HG02884 (cell line): ENCODE results near the gene VWA7.
"Not testable (repeated sequence)": the region's sequence is repeated elsewhere in the genome, so short reads cannot be mapped to it uniquely, and the experiment has no call there.

Experiments used
- ATAC-seq: cut with Tn5 transposase; IDR thresholded peaks from one replicate; pipeline ENCODE4 v1.9.1; 2021; ENCODE audit warnings: mild to moderate bottlenecking, moderate library complexity; ENCODE audit not compliant: unreplicated experiment

VWA7 gene

DNA sequence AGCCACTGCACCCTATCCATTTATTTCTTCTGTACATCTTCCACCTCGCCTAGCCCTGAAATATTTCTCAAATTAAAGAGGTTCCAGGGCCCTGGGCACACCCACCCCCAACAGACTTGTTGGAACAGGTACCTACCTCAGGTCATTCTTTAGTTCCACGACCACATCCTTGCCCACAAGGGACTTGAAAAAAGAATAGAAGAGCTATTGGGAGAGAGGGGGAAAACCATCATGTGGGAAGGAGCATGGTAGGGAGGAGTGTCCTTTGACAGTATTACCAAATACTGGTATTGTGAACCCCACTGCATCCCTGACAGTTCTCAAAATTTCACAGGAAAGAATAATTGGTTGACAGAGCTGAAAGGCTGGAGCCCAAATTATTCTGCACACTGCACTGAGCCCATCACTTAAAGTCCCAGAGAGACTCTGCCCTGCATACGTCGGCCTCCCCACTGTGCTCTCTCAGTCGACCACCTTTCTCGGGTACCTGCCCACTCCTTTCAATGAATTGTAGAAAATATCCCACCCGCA, 28.9 kb upstream of the VWA7 start:
- peak; percentile 5 for ATAC-seq

DNA sequence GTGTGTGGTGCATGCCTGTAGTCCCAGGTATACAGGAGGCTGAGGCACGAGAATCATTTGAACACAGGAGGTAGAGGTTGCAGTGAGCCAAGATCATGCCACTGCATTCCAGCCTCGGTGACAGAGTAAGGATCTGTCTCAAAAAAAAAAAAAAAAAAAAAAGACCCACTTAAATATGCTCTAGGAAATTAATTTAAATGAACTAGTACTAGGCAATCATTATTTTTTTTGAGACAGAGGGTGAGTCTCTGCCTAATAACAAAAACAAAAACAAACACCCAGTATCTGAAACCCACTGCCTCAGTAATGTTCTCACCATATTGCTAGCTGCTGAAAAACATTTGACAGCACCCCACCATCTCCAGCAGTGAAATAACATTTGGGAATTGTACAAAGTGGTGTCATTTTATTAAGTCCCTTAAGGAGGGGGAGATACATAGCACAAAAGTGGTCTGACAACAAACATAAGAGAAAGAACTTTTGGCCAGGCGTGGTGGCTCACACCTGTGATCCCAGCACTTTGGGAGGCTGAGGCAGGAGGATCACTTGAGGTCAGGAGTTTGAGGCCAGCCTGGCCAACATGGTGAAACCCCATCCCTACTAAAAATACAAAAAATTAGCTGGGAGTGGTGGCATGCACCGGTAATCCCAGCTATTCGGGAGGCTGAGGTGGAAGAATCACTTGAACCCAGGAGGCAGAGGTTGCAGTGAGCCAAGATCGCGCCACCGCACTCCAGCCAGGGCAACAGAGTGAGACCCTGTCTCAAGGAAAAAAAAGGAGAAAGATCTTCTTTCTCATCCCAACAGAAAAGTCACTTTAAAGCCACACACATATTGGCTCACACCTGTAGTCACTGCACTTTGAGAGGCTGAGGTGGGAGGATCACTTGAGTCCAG, 24.2 kb upstream of the VWA7 start:
- ATAC-seq, result not testable (repeated sequence)

DNA sequence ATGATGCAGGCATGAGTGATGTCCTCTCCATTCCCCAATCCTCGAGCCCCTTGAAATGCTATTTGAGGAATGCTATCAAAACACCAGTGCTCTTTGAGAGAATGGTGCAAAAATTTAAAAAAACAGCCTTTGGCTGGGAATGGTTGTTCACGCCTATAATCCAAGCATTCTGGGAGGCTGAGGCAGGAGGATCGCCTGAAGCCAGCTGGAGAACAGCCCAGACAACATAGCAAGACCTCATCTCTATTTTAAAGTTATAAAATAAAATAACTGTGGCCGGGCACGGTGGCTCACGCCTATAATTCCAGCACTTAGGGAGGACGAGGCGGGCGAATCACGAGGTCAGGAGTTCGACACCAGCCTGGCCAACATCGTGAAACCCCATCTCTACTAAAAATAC, 22.7 kb upstream of the VWA7 start:
- no peak for ATAC-seq

DNA sequence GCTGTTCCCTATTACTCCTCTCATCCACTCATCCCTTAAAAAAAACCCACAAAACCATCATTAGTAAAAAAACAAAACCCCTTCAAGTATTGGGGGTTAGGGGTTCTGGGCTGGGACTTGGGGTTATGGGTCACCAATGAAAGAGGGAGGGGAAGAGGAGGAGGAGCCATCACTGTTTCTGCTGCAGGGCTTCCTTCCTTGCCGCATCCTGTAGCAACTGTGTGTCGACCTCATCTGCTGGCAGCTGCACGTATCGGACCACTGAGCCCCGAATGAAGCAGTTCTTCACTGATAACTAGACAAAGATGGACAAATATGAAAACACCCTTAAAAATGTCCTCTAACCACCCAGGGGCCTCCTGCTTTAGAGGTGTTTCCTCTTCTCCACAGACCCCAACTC, 20.5 kb upstream of the VWA7 start:
- no peak for ATAC-seq

DNA sequence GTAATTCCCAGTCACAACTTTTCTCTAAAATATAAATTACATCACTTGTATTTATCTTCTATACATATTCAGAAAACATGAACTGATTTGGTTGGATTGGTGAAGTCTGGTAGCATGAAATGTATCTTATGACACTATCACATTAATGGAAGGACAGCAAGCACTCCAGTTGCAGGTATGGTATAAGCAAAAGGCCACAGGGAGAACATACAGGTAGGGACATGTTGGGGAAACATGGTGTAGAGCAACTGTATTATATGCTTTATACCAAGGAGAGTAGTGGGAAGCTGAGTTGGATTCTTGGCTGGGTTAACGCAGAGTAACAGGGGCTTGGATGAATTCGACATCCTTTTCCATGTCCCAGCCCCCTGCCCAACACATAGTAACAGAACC, 19.9 kb upstream of the VWA7 start:
- no peak for ATAC-seq

DNA sequence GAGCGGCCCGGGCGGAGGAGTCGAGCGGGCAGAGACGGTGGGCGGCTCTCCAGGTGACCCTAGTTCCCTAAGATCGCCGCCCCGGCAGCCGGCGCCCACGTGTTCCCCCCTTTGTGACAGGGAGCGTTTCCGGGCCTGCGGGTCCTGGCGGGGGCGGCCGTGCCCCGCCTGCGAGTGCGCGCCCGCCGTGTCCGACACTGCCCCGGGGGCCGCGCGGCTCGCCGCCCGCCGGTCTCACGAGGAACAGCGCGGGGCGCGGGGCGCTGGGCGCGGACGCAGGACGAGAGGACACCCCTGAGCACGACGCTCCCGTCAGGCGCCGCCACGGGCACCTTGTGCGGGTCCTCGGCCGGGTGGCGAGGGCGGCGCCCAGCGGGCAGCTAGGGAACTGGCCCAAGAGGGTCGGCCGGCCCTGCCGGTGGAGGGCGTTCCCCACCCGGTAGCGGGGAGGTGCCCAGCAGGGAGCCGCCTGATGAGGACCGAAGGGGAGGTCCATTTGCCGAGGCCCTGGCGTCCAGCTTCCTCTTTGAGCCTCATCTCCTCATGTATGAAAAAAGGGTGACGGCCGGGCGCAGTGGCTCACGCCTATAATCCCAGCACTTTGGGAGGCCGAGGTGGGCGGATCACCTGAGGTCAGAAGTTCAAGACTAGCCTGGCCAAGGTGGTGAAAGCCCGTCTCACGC, 18.6 kb upstream of the VWA7 start, which contains the start of gene VARS1:
VARS1 (minus strand) TSS at position 137 of the 683 bp plus-strand sequence. CDS start 535 bp downstream, outside the sequence.
- no peak for ATAC-seq

DNA sequence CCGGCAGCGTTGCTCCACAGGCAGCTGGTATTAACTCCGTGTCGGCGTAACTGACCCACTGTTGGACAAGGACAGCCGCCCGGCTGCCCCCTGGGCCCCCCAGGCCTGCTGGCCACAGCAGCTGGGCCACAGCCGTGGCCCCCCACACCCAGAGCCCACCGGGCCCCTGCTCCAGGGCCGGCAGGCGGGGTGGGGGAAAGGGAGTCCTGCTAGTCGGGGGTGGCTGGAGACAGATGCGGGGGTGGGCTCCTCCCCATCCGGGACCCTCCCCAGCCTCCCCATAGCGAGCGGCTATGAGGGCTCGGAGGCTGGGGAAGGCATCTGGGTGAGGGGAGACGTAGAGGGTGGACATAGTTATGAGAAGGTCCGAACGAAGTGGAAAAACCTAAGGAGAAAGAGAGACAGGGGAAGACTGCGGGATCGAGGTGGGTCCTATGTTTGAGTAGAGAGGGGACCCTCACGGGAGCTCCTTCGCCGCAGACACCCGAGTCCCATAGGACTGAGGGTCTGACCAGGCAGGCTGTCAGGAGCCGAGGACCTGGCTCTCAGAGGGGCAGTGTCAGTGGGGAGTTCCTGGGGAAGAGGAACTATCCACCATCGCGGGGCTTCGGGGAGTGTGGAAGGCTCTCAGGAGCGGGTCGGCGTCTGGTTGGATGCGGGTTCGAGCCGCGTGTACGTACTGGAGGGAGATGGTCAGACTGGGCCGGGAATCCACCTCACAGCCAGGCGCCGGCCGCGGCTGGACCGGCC, 17.9 kb upstream of the VWA7 start:
- ATAC-seq, result no peak

DNA sequence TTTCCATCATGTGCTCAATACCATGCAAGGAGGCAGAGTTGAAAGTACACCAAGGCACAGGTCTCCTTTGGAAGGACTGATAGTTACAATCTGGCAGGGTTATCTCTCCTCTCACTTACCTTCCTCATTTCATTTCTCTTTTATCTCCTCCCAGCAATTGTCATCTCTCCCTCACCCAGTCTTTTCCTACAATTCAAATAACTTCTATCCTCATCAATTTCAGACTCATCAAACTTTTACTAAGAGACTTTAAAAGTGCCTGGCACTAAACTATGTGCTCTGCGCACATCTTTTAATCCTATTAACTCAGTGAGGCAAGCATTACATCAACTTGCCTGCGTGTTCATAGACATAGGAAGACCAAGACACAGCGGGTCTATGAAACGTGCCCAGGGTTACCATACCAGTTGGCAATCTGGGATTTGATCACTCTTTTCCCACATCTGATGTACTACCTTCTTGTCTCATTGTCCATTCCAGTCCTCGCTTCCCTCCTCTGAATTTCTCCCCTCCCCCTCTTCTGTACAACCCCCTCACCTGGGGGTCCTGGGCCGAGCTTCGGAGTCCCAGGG, 17.3 kb upstream of the VWA7 start:
- ATAC-seq, result no peak

DNA sequence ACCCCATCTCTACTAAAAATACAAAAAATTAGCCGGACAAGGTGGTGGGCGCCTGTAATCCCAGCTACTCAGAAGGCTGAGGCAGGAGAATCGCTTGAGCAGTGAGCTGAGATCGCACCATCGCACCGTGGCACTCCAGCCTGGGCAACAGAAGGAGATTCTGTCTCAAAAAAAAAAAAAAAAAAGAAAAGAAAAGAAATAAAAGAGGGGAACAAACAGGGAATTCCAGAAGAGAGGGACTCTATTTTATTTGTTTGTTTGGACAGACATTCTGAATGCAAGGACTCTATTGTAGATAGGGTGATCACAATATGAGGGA, 16.8 kb upstream of the VWA7 start:
- not testable (repeated sequence) for ATAC-seq

DNA sequence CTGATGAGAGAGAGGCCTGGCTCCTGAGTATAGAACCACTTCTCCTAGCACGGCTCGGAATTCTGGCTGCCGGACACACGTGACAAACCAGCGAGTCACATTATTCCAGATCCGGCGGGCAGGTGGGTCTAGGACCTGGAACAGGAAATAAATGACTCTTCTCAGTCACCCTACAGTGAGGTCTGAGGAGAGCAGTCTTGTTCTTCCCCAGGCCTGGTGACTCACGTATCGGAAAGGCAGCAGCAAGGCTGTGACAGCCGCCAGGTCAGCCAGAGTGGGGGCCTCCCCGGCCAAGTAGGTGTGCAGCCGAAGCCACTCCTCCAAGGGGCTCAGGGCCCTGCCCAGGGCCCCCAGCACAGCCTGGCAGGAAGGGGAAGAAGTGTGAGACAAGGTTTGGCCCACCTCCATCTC, 15.6 kb upstream of the VWA7 start:
- ATAC-seq, result no peak

DNA sequence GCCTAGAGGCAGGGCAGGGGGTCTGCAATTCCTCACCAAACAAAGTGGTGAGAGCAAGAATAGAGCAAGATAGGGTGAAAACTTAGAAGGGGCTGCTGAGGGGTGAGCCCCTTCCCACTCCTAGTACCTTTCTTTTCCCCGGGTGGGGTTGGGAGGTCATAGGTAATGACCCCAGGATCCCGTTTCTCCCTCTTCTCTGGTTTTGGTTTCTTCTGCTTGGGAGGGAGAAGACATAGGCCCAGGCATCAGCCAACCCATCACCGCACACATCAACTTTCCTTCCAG, 14.9 kb upstream of the VWA7 start:
- no peak for ATAC-seq

DNA sequence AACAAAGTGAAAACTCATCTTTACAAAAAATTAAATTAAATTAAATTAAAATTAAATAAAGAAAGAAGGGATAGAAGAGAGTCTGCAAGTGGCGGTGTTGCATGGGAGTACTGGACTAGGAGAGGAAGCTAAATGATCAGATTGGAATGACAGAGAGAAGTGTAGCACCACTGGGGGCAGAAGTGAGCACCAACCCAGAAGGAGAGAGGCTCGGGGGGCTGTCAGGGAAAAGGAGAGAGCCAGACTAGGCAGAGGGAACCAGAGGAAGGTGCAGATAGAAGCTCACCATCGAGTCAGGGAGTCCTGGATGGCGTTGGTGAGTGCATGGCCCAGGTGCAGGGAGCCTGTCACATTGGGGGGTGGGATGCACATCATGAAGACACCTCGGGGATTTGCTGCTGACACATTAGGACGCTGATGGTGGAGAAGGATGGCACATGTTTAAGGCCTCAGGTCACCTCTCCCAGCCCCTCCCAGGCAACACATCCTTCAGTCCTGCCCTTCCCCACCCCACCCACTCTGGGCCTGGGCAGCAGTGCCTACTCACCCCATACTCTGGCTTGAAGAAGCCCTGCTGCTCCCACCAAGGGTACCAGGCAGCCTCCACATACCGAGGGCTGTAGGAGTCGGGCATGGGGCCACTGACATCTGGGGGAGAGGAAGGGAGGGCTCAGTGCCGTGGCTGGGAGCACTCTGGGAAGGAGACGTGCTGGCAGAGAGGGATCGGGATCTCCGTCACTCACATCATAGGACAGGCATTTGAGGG, 14.4 kb upstream of the VWA7 start:
- ATAC-seq, result no peak

DNA sequence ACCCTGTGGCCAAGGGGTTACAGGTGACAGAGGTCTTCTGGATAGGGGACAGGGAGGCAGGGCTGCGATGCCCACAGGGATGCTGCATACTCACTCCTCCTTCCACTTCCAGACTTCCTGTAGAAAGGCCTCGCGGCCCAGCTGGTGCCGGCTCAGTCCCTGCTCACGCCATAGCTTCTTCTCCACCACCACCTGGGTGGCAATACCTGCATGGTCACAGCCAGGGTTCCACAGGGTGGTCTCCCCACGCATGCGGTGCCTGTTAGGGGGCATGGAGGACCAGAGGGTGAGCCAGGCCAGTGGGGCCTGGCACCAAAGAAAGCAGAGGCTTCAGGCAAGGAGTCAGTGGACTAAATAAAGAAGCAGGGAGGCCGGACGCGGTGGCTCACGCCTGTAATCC, 8.3 kb upstream of the VWA7 start:
- no peak for ATAC-seq

DNA sequence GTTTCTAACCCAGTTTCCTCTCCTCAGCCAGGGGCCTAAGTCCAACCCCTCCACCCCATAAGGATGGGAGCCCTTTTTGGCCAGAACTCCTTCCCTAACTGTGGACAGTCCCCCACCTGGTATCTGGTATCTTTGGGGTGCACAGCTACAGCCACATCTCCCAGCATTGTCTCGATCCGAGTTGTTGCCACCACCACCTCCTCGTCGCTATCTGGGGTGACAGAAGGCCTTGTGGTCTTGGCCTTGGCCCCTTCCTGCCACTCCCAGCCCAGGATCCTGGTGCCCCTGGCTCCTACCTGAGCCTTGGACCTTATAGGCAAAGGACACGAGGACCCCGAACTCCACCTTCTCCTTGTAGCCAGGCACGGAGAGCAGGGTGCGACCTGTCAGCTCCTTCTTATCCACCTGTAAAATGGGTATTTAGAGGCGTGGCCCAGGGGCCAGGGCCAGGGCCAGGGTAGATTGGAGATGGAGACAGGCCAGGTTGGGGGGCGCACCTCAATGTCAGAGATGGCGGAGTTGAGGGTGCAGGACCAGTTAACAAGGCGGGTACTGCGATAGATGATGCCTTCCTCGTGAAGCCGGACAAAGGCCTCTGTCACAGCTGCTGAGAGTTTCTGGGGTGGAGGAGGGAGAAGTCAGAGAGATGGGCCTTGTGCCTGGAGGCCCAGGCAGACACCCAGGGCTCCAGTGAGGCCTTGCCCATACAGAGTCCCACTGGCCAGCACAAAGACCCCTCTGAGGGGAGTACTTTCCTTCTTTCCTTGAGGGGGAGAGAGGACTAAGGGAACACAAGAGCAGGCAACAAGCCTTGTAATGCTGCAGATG, 7.2 kb upstream of the VWA7 start:
- no peak for ATAC-seq

DNA sequence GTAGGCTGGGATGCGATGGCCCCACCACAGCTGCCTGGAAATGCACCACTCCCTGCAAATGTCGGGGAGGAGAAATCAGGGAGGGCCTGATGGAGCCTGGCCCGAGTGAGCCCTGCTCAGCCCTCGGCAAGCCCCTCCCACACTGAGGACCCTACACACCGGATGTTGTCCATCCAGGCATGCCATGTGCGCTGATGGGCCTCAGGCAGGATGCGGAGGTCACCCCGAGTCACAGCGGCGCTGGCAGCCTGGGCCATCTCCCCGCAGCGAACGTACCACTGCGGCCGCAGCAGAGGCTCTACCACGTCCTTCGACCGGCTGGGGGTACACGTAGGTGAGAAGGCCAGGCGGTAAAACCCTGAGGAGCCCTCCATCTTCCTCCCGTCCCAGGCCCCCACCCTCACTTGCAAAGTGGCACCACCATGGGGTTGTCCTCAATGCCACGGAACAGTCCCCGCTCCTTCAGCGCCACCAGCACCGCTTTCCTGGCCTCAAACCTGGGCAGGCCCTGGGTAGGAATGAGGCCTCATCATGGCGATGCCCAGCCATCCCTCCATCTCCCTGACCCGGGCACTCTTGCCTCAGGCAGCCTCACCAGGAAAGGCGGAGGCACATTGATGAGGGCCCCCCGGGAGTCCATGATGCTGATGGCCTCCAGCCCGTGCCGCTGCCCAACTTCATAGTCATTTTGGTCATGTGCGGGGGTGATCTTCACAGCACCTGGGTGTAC, 5.2 kb upstream of the VWA7 start:
- no peak for ATAC-seq

DNA sequence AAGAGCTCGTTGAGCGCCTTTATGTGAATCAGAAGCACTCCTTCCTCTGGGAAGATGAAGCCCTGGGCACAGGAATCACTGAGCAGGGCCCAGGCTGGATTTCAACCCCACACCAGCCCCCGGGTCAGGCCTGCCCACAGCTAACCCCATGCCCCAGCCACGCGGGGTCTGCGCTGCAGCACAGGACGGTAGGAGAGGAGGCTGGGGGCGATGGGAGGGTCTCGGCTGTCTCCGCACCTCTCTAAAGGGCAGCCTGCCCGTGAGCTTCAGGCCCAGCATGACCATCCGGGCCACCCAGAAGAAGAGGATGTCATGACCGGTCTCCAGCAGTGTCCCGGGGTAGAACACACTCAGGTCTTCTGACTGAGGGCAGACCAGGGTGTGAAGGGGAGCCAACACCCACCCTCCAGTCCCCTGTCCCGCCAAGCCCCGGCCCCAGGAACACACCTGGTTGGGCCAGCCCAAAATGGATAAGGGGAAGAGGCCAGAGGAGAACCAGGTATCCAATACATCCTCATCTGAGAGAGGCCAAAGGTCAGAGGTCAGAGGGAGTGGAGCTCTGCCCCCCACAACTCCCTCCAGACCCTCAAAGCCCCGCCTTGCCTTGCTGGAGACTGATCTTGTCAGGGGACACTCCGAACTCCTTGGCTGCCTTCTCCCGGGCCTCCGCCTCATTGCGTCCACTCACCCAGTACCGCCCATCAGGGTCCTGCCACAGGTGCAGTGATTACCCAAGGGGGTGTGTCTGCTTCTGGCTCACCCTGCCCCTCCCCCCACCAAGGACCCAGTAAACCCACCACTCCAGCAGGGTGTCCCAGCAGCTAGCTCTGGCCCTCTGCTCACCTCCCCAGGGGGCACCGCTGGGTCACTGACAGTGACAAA, 4.4 kb upstream of the VWA7 start:
- no peak for ATAC-seq

DNA sequence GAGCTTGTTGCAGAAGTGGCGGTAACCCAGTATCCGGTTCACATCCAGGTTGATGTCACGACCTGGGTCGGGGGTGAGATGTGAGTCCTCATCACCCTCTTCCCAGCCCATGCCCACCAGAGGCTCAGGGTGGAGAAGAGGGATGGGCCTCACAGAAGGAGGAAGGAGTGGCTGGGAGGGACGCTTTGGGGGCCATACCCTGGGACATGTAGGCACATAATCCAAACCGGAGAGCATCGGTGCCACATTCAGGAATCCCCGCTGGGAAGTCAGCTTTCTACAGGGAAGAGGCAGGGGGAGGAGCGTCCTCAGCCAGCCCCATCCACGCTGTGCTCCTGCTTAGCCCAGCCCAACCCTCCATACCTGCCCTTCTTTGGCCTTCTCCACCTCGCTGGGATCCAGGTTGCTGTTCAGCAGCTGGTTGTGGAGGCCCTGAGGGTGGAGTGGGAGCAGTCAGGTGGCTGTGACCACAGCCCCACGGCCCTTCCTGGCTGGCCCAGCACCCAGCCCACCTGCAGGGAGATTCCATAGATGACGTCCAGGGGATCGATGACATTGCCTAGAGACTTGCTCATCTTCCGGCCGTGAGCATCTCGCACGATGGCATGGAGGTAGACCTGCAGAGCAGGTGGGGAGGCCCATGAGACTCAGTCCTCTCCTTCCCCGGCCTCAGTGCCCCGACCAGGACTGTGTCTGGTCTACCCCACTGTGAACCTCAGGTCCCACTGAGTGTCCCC, 3.5 kb upstream of the VWA7 start:
- ATAC-seq, result no peak
